NCI-H1105 treated with DMSO at 0.1 percent for 48 hours (cell line): ENCODE measurements around the gene PLA2G2F.
A peak's percentile ranks its signal among the peaks of the same experiment; 100 is the strongest.

Experiments used
- DNase-seq: peaks from one replicate; lab custom pipeline; 2025; lab: John Stamatoyannopoulos, UW

Gene PLA2G2F

DNA sequence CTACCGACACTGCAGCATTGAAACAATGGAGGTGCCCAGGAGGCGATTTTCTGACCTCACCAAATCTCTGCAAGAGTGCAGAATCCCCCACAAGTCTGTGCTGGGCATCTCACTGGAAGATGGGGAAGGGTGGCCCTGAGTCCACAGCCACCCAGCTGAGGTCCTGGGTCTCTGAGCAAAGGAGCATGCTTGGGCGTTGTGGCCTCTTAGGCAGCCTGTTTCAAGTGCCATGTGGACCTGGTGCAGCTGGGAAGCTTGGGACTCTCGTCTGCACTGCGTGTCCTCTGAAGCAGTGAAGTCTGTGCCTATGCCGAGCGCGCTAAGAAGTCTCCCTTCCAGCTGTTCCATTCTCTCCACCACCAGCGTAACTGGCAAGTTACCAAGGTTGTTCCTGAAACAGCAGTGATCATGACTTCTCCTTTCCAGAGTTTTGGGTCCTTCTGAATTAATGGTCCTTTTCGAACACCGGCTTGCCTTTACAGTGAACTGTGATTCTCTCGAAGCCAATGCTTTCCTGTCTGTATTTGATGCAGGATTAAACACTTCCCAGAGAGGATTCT lies 52.2 kb downstream of the PLA2G2F start:
- DNase-seq: no peak

DNA sequence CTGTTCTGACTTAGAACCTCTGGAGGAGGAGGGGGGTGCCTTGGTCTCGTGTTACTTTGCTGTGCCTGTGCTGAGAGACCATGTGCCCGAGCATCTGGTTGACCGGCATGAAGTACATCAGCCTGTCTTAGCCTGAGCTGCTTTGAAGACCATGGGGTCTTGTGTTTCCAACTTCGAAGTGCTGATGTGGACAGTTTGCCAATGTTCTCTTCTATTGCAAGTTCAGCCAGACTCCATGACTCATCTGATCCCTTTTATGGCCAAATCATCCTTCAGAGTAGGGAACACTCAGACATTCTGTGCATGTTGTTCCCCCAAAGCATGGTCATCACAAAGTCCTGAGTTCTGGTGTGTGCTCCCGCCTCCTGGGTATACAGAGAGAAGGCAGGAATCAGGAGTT lies 53.2 kb downstream of the PLA2G2F start:
- no peak for DNase-seq

DNA sequence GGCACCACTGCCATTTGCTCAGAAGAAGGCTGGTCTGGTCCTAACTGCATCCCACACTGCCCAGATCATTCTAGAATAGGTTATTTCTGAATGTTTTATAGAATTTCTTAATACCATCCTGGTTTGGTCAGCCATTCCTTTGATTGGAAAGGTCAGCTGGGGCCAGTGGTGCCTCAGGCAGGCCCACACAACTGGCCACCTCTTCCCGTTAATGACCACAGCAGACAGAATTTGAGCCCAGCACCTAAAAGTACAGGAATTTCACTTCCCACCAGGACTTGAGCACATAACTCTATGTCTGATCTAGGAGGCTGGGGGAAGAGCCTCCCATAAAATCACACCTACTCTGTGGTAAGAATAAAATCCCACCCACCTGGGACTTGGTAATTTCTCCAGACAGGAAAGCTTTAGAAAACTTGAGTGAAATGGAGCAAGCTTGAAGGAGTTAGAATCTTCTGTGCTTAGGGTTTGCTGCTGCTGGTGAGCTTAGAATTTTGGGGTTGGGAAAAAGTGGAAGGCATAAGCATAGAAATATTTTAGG lies 53.8 kb downstream of the PLA2G2F start:
- DNase-seq: no peak

DNA sequence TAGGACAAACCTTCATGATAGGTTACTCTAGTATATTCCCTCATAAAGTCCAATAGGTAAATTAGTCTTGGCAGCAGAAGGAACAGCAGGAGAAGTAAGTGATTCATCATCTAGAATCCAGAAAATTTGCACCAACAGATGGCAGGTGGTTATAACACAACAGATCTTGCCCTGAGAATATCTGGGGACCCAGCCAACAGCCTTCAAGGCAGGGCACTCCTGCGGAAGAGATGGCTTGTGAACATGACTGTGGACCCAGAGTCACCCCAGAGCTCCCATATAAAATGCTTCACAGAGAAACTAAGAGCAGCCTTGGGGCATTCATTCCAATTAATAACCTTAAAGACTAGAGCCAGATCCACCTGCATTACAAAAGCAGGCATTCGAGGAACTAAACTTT lies 55.1 kb downstream of the PLA2G2F start:
- no peak for DNase-seq

DNA sequence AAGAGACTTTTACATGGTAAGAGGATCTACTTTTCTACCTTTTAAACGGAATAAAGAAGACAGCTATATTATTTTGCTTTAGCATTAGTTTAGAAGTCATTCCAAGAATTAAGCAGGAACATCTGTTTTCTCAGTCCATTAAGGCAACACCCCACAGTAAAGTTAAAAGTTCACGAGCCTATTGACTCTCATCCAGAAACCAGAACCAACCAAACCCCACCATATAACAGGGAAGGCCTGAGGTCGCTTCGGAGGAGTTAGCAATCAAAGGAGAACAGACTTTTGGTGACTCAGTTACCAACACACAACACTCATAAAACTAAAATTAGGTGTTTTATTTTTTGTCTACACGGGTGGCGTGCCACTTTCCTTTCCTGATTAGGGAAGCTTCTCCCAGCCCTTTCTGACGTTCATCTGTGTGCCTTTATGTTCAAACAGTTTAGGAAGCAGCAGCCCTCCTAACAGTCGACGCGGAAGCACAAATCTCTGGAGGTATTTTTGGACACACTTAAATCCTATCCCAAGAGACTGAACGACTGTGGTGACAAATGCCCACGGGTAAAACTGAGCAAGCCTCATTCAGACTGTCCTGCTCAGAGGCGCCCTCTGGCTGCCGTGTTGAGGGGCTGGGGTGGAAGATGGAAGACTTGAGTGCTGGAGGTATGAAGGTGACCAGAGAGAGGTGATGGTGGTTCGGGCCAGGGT lies 55.8 kb downstream of the PLA2G2F start:
- peak; percentile 12 for DNase-seq

DNA sequence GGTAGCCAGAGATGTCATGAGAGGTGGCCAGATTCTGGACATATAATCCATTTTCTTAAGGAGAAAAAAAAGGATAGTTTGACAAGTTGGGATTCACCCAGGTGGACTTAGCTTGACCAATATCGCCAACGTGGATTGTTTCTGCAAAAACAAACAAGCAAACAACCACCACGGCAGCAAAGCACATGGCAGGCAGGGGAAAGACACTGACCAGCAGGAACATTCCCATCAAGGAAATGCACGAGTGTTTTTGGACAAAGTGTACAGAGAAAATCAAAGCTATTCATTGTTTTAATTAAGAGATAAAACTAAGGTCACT lies 56.3 kb downstream of the PLA2G2F start:
- DNase-seq: no peak

DNA sequence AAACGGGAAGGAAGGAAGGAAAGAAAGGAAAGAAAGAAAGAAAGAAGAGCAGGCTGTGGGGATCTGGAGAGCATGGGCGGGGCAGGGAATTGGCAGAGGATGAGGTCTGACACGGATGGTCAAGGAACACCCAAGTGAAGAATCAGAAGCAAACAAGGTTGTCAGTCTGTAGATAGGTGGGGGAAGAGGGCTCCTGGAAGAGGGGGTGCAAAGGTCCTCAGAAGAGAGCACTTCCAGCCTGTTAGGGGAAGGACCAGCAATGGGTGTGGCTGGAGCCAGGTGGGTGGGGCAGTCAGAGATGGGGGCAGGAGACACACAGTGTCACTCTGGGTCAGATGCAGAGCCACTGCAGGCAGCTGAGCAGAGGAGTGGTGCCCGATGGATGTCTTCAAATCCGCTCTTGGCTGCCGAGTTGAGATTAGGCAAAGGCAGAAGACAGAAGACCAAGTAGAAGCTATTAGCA lies 58.2 kb downstream of the PLA2G2F start:
- no peak for DNase-seq

DNA sequence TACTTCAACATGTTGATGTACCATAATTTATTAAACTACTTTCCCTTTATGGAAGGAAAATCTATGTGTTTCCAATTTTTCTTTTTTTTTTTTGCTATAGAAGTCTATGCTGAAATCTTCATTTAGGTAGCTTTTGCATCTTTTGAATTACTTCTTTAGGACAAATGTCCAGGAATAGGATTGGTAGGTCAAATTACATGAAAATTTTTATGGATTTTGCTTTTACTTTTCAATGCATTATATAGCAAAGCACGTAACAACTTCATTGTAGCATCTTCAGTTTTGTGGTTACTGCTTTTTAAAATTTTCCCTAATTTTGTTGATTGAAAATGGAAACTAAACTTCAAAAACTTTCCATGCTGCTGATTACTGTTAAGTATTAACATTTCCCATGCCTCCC lies 59.2 kb downstream of the PLA2G2F start:
- no peak for DNase-seq

DNA sequence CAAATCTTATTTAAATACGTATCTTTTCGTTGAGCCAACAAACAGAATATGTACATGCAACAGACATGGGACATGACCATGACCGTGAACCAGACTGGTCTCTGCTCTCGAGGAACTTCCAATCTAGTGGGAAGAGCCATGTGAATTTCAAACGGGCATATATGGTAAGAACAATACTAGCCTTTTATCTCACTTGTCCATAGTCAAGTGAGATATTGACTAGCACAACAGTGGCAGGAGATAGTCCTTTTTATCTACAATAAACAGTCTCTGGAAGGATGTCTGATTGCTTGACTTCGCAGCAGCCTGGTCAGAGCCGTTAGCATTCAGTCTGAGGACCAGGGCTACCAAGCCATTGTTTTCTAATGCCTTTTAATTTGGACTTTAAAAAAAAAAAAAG lies 59.8 kb downstream of the PLA2G2F start:
- no peak for DNase-seq

DNA sequence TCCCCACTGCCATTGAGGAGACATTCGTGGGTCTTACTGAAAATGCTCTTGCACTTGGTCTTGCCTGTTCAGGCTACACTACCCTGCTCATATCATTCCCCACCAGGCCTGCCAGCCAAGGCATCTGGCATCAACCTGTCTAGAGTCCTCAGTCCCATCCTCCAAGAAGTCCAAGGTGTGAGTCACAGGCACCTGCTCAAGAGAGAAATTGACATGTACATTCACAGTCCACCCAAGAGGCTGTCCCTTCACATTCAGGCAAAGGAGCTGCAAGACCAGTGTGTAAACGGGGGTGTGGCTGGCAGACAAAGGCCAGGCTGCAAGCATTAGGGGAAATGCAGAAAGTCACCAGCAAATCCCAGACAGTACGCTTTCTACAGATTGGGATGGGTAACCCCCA lies 60.3 kb downstream of the PLA2G2F start:
- no peak for DNase-seq

DNA sequence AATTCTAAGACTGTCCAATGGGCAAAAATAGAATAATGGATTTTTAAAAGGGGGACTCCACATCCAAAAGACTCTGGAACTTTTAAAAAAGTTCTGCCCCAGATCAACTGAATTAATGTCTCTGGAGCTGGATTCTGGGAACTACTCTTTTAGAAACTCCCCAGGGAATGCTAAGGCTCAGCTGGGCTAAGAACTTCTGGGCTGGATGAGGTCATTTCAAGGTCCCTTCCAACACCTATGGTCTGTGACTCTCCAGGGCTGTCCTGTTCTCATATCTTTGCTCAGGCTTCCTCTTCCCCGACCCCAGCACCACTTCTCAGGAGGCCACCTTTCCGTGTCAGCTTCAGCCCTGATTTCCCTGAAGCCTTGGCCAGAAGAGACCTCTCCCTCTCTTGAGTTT lies 60.7 kb downstream of the PLA2G2F start:
- DNase-seq: no peak
